Omental fat pad (tissue), 4 donors: ENCODE data around the gene LIX1L. TPM values are rescaled to one million over a fixed set of nuclear protein-coding genes. Genes with fewer than 3 reads are reported as not detected.

Experiments
- ATAC-seq: fragments of 150-250 bp; one replicate; pipeline ENCODE4 v1.9.1; 2016; ENCODE audit warnings: mild to moderate bottlenecking, moderate library complexity; ENCODE audit not compliant: low FRiP score
- DNase-seq: peaks from one replicate; pipeline ENCODE4 v3.0.0-alpha.2; 2019; ENCODE audit warnings: low spot score
- total RNA-seq, 4 donors: library from RNA; depleted of rRNA; stranded (reverse); fragments of >200 nt; gene quantifications; one replicate each; pipeline ENCODE4 v1.1.0, GENCODE V29; 2016
- TF ChIP-seq, protein P1 (sequence below), 3 donors: fragments of 450-650 bp; IDR thresholded peaks; one replicate each; pipeline ENCODE4 v1.5.1; 2016 to 2017; ENCODE audit warnings: antibody characterized with exemption in 3 of 3, mild to moderate bottlenecking in 3 of 3, moderate library complexity in 2 of 3

LIX1L gene
- total RNA-seq, 4 donors from 2014 or later, result 15.4 to 34.0 (median 28.3) TPM

DNA sequence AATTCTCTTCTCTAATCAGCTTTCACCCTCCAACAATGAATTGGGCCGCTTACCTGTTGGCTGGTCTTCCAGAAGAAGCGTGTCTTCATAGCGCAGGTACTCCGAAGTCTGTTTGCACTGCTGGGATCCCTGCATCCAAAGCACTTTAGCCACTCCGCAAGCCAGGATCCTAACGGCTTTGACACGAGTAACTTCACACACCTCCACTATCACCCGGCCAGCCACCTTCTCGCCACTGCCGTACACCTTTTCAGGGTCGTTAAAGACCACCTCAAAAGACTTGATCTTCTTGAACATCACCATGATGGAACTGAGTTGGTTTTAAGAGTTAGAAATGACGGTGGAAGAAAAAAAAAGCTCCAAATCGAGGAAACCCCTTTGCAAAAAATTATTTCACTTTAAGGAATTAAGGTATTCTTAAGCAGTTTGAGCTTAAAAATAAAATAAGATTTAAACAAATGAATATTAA lies 38.2 kb upstream of the LIX1L start:
- TF ChIP-seq, protein P1, sequence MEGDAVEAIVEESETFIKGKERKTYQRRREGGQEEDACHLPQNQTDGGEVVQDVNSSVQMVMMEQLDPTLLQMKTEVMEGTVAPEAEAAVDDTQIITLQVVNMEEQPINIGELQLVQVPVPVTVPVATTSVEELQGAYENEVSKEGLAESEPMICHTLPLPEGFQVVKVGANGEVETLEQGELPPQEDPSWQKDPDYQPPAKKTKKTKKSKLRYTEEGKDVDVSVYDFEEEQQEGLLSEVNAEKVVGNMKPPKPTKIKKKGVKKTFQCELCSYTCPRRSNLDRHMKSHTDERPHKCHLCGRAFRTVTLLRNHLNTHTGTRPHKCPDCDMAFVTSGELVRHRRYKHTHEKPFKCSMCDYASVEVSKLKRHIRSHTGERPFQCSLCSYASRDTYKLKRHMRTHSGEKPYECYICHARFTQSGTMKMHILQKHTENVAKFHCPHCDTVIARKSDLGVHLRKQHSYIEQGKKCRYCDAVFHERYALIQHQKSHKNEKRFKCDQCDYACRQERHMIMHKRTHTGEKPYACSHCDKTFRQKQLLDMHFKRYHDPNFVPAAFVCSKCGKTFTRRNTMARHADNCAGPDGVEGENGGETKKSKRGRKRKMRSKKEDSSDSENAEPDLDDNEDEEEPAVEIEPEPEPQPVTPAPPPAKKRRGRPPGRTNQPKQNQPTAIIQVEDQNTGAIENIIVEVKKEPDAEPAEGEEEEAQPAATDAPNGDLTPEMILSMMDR (IDR thresholded peaks at IDR 0.05), result no peak
- DNase-seq, result no peak
- no peak for ATAC-seq

DNA sequence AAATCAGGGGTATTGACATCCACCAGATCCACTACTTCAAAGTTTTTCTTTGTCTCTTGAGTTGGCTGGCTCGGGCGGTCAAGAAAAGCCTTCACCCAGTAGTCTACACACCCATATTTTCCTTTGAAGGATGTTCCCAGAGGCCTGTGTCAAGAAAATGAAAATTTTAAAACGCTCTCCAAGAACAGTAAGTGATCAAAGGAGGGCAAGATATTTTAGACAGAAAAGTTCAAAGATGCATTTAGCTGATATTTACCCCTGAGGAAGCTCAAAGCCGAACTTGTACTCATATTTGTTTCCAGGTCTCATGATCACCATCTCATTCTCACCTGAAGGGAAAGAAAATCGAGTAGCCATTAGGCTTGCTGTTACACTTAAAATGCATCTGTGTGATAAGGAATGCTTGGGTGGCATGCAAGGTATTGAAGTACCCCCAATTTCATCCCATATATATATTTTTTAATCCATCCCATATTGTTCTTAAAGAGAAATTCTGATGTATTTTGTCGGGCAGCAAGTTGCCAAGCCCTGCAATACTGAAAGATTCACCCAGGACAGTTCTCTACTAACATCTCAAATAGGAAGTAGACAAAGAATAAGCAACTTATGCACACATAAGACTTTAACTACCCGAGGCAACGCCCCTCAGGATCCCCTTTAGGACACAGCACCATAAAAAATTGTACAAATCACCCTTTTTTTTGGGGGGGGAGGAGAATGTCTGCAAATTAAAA lies 37.5 kb upstream of the LIX1L start:
- ATAC-seq, result no peak
- no peak for DNase-seq
- TF ChIP-seq, protein P1 (IDR thresholded peaks at IDR 0.05), result no peak

DNA sequence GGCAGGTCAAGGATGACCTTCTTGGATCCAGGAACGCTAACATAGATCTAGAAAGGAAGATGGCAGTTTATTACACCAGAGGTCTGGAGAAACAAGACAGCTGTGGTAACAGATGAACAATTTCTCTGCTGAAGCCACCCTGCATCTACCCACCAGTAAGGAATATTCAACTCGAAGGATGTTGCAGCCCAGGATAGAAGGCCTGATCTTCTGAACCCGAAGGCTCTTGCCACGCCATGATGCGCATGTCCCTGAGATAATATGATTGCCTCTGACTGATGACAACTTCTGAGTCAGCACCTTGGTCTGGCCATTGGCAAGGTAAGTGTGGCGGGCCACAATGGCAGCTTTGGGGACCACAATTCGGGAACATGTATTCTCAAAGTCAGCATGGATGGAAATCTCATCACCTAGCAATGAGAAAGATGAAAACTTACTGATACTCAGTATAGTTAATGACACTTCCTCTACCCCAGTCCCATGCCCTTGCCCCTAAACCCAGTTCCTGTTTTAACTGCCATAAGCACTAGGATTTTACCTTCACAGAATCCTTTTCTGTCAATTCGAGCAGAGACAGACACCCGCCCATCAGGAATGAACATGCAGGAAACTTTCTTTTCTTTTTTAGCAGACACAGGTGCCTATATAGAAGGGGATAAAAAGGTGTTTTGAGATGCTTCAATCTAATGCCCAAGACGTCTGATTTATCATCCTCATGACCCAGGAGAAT lies 36.7 kb upstream of the LIX1L start:
- DNase-seq (no peak), ATAC-seq (no peak)
- TF ChIP-seq, protein P1 (IDR thresholded peaks at IDR 0.05), result no peak

DNA sequence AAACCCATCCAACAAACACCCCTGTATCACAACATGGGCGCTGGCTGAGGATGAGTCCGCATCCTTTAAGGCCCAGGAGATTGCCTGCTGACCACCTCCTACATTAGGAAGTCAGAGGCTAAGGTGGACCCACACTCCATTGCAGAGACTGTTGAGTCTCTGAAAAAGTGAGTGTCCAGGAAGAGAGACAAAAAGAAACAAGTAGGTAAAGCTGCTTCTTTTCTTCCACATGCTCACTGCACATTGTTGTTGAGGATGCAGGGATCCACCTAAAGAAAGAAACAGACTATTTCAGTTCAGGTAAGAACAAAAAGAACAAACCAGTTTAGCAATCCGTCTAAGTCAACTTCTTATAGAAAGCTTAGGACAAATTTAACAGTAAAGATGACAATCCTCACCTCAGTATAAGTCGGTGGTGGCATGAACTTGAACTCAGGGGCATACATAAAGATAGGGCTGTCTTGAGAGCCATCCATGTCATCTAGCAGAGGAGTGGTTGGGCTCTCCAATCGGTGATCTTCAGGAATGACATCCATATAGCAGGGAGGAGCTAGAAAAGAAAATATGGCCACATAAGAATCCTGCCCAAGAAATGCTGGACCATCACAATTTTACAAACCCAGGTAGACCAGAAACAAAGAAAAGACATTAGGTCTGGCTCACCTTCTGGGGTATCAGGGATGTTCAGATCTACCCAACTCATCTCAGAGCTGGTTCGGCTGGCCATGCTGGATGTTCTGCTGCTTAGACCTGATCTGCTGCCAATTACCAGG lies 36.0 kb upstream of the LIX1L start:
- no peak for DNase-seq
- ATAC-seq, result no peak
- TF ChIP-seq, protein P1 (IDR thresholded peaks at IDR 0.05), result no peak

DNA sequence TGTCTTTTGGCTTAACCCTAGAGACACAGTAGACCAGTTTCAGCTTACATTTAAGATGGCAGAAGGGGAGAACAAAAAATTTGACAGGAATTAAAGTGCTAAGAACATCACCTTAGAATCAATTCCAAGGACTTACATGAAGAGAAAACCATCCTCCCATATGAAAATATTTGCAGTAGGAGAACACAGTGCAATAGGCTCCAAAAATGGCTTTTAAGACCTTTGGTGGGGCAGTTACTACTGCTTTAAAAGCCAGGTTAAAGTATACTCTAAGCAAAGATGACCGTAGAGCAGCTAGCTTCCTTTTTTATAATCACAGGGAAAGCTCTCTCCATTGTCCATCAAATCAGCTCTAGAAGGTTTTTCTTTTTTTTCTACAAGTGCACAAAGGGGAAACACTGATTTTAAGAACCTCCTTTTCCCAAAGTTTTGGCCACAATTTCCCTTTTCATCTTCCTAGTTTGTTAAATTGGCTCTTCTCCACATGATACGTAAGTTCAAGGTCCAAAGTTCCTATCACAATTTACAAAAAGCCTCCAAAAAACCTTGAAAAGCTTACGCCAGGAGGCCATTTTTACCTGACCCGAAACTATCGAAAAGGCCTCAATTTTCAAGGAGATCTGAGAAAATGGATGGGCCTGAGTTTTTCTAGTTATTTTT lies 35.3 kb upstream of the LIX1L start:
- ATAC-seq (no peak), DNase-seq (no peak)
- TF ChIP-seq, protein P1 (IDR thresholded peaks at IDR 0.05), result no peak

DNA sequence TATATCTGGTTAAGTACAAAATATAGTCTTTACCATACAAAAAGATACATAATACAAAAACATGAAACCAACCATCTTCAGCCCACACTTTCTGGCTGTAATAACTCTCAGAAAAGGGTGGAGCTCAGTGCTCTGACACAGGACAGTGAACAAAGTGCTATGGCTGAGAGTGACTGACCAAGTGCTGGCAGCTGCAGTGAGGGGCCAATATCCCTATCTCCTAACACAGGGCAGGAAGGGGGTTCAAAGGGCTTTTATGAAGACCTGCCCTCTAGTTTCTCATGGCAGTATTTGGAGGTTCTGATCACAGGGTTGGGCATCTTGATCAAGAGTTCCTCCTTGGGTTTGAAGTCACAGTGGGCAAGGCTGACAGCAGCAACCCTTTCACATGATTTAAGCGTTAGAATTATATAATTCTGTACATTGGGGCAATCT lies 34.7 kb upstream of the LIX1L start:
- DNase-seq (no peak), ATAC-seq (no peak)
- TF ChIP-seq, protein P1 (IDR thresholded peaks at IDR 0.05), result no peak
